GM18499 (cell line): ENCODE measurements around the gene UBE2E1.
A peak's percentile ranks its signal among the peaks of the same experiment; 100 is the strongest.
"Not testable (repeated sequence)": the region's sequence is repeated elsewhere in the genome, so short reads cannot be mapped to it uniquely, and the experiment has no call there.

Experiments used
- ATAC-seq: cut with Tn5 transposase; IDR thresholded peaks from one replicate; pipeline ENCODE4 v1.9.1; 2021; ENCODE audit warnings: moderate number of reproducible peaks; ENCODE audit not compliant: insufficient read depth, unreplicated experiment

UBE2E1 gene

GRCh38 chr3:23912335-23912734 is 106.6 kb downstream of the UBE2E1 start:
- ATAC-seq = not testable (repeated sequence)

- no peak for ATAC-seq
Measured at GRCh38 chr3:23913182-23913581, 107.4 kb downstream of the UBE2E1 start.

- no peak for ATAC-seq
Measured at GRCh38 chr3:23913873-23914743, 108.4 kb downstream of the UBE2E1 start.

GRCh38 chr3:23915537-23916108 is 109.9 kb downstream of the UBE2E1 start:
- no peak for ATAC-seq

- ATAC-seq = peak; percentile 36
Measured at GRCh38 chr3:23916152-23916885, 110.6 kb downstream of the UBE2E1 start.

GRCh38 chr3:23916886-23917678 is 111.3 kb downstream of the UBE2E1 start, which contains the start of the genes NKIRAS1 and RPL15:
TSS of gene NKIRAS1 (minus strand) at chr3:23916990. CDS start at chr3:23910904, 6,086 bp downstream.
TSS of gene RPL15 (plus strand) at chr3:23917132. CDS start at chr3:23917860, 728 bp downstream.
- peak; percentile 88 for ATAC-seq

- not testable (repeated sequence) for ATAC-seq
Measured at GRCh38 chr3:23917679-23918303, 112.0 kb downstream of the UBE2E1 start.

- not testable (repeated sequence) for ATAC-seq
Measured at GRCh38 chr3:23918331-23918730, 112.6 kb downstream of the UBE2E1 start.

GRCh38 chr3:23919628-23920027 is 113.9 kb downstream of the UBE2E1 start:
- ATAC-seq = no peak

GRCh38 chr3:23920151-23920655 is 114.4 kb downstream of the UBE2E1 start:
- ATAC-seq = no peak

- no peak for ATAC-seq
Measured at GRCh38 chr3:23921052-23921511, 115.3 kb downstream of the UBE2E1 start.

- no peak for ATAC-seq
Measured at GRCh38 chr3:23923786-23924185, 118.0 kb downstream of the UBE2E1 start.

GRCh38 chr3:23926246-23926645 is 120.5 kb downstream of the UBE2E1 start:
- ATAC-seq = no peak

GRCh38 chr3:23926736-23927135 is 121.0 kb downstream of the UBE2E1 start:
- ATAC-seq = no peak

GRCh38 chr3:23928524-23928923 is 122.8 kb downstream of the UBE2E1 start:
- no peak for ATAC-seq

GRCh38 chr3:23931597-23931996 is 125.8 kb downstream of the UBE2E1 start:
- no peak for ATAC-seq

GRCh38 chr3:23932571-23932970 is 126.8 kb downstream of the UBE2E1 start:
- ATAC-seq = no peak

- ATAC-seq = no peak
Measured at GRCh38 chr3:23934253-23934652, 128.5 kb downstream of the UBE2E1 start.

- ATAC-seq = no peak
Measured at GRCh38 chr3:23937296-23937695, 131.5 kb downstream of the UBE2E1 start.
